HG02623 (cell line): ENCODE data around the gene EFNB3.

ENCODE experiments used
- ATAC-seq: cut with Tn5 transposase; IDR thresholded peaks from one replicate; pipeline ENCODE4 v1.9.1; 2021; ENCODE audit warnings: moderate library complexity; ENCODE audit not compliant: unreplicated experiment

Gene EFNB3

GRCh38 chr17:7756968-7757367 lies 52.0 kb downstream of the EFNB3 start:
- ATAC-seq = no peak
